Uterus (tissue), 2 donors: ENCODE results near the gene OTOP3.

ENCODE experiments used
- CTCF ChIP-seq, 4 experiments: fragments of 200-600 bp in 2 of 4; fragments of 450-650 bp in 2 of 4; sonication (generic) in 2 of 4; IDR thresholded peaks; one replicate each; pipeline ENCODE4 v1.5.1; 2016 to 2019; ENCODE audit warnings: antibody characterized with exemption in 4 of 4, mild to moderate bottlenecking in 2 of 4, moderate library complexity in 1 of 4
- POLR2A ChIP-seq, 2 donors: fragments of 450-650 bp; IDR thresholded peaks; one replicate each; pipeline ENCODE4 v1.6.1; 2016; ENCODE audit warnings: antibody characterized with exemption in 2 of 2, mild to moderate bottlenecking in 1 of 2, moderate library complexity in 1 of 2

- no peak for TF ChIP-seq POLR2A (IDR thresholded peaks at IDR 0.05)
- TF ChIP-seq CTCF (IDR thresholded peaks at IDR 0.05), result no peak
Observed at GRCh38 chr17:74998783-74999182, 63.1 kb downstream of the OTOP3 start.
